22Rv1 (cell line): ENCODE data around the gene S1PR4.
"Not testable (repeated sequence)": the region's sequence is repeated elsewhere in the genome, so short reads cannot be mapped to it uniquely, and the experiment has no call there.

Experiments used
- H3K27ac ChIP-seq: fragments of 450-650 bp; 2 replicates; pipeline ENCODE4 v1.5.1; 2017
- CTCF ChIP-seq: fragments of 450-650 bp; IDR thresholded peaks from 2 replicates; pipeline ENCODE4 v1.5.1; 2017; ENCODE audit warnings: mild to moderate bottlenecking
- ZFX ChIP-seq: fragments of 450-650 bp; IDR thresholded peaks from 2 replicates; pipeline ENCODE4 v1.6.1; 2017; ENCODE audit warnings: antibody characterized with exemption, borderline replicate concordance

Gene S1PR4

GRCh38 chr19:3196064-3196932 is 17.7 kb downstream of the S1PR4 start:
- TF ChIP-seq ZFX (no peak), CTCF (no peak)
- H3K27ac ChIP-seq: no peak overlapping the region

GRCh38 chr19:3196933-3197205 is 18.3 kb downstream of the S1PR4 start:
- H3K27ac ChIP-seq: no peak overlapping the region
- TF ChIP-seq CTCF: no peak

GRCh38 chr19:3198901-3199700 is 20.5 kb downstream of the S1PR4 start:
- no peak overlapping the region for H3K27ac ChIP-seq
- TF ChIP-seq CTCF: no peak
- no peak for TF ChIP-seq ZFX

GRCh38 chr19:3201072-3201700 is 22.6 kb downstream of the S1PR4 start:
- H3K27ac ChIP-seq: no peak overlapping the region
- TF ChIP-seq CTCF: no peak
- no peak for TF ChIP-seq ZFX

GRCh38 chr19:3201911-3202310 is 23.3 kb downstream of the S1PR4 start:
- TF ChIP-seq CTCF: no peak
- H3K27ac ChIP-seq: no peak overlapping the region

- no peak overlapping the region for H3K27ac ChIP-seq
- TF ChIP-seq ZFX (no peak), CTCF (no peak)
Measured at GRCh38 chr19:3202346-3202745, 23.8 kb downstream of the S1PR4 start.

GRCh38 chr19:3202895-3203294 is 24.3 kb downstream of the S1PR4 start:
- not testable (repeated sequence) for H3K27ac ChIP-seq
